K562 (cell line): ENCODE measurements around the gene TNIP1. TPM values are rescaled to one million over a fixed set of nuclear protein-coding genes. Genes with fewer than 3 reads are reported as not detected.

Source experiments
- ARID1B ChIP-seq: fragments of 450-650 bp; IDR thresholded peaks from 2 replicates; pipeline ENCODE4 v1.6.1; 2016; ENCODE audit warnings: antibody characterized with exemption, mild to moderate bottlenecking, inconsistent platforms
- BCOR ChIP-seq: fragments of 450-650 bp; IDR thresholded peaks from 2 replicates; pipeline ENCODE4 v1.6.1; 2016
- BRCA1 ChIP-seq, 2 experiments: fragments of 450-650 bp in 1 of 2; sonication (generic) in 1 of 2; formaldehyde crosslinking in 1 of 2; IDR thresholded peaks; 2 replicates each; pipeline versions ENCODE4 v1.5.0 to v1.6.1; 2017 to 2020; ENCODE audit warnings: mild to moderate bottlenecking in 1 of 2, missing genetic modification reagents in 1 of 2
- HDAC1 ChIP-seq, 2 experiments: fragments of 450-650 bp; IDR thresholded peaks; 2 replicates each; pipeline ENCODE4 v1.6.1; 2016 to 2017; ENCODE audit warnings: inconsistent platforms in 1 of 2, mild to moderate bottlenecking in 1 of 2, moderate library complexity in 1 of 2
- HNRNPL ChIP-seq: fragments of 200-400 bp; formaldehyde crosslinking; IDR thresholded peaks from 2 replicates; pipeline ENCODE4 v1.6.1; 2017; ENCODE audit warnings: low read depth, mild to moderate bottlenecking, low read length
- KDM1A ChIP-seq, 2 experiments: fragments of 450-650 bp; IDR thresholded peaks; 2 replicates each; pipeline ENCODE4 v1.6.1; 2016; ENCODE audit warnings: mild to moderate bottlenecking in 2 of 2
- KHSRP ChIP-seq: fragments of 450-650 bp; IDR thresholded peaks from 2 replicates; pipeline ENCODE4 v1.6.1; 2017
- MTA2 ChIP-seq: fragments of 450-650 bp; IDR thresholded peaks from 2 replicates; pipeline ENCODE4 v1.6.1; 2016; ENCODE audit warnings: low read depth
- NCOR1 ChIP-seq: fragments of 450-650 bp; IDR thresholded peaks from 2 replicates; pipeline ENCODE4 v1.6.1; 2016; ENCODE audit warnings: mild to moderate bottlenecking, moderate library complexity
- NUFIP1 ChIP-seq: fragments of 450-650 bp; IDR thresholded peaks from 2 replicates; pipeline ENCODE4 v1.6.1; 2018; ENCODE audit not compliant: partially characterized antibody
- PHF8 ChIP-seq: fragments of 200-600 bp; sonication (generic); IDR thresholded peaks from 2 replicates; pipeline ENCODE4 v1.6.1; 2012; ENCODE audit warnings: mixed run types, mild to moderate bottlenecking, inconsistent platforms, low read length, moderate library complexity, borderline replicate concordance
- TAF15 ChIP-seq: fragments of 200-400 bp; formaldehyde crosslinking; IDR thresholded peaks from 2 replicates; pipeline ENCODE4 v1.6.1; 2017; ENCODE audit warnings: mild to moderate bottlenecking, low read depth, low read length, moderate library complexity
- TCFL5 ChIP-seq: fragments of 250-450 bp; sonication (Bioruptor Pico); conservative IDR thresholded peaks from 2 replicates; pipeline ENCODE4 v1.6.1; 2021; ENCODE audit warnings: mild to moderate bottlenecking, moderate library complexity, matching md5 sums
- ZNF589 ChIP-seq: fragments of 200-800 bp; sonication (Bioruptor generic); IDR thresholded peaks from 2 replicates; pipeline ENCODE4 v1.6.1; 2016; ENCODE audit warnings: low read depth, missing genetic modification characterization, missing compliant biosample characterization
- ZNF717 ChIP-seq: fragments of 250-450 bp; sonication (Bioruptor Pico); IDR thresholded peaks from 2 replicates; pipeline ENCODE4 v1.5.0; 2021
- ZSCAN32 ChIP-seq: fragments of 450-650 bp; formaldehyde crosslinking; IDR thresholded peaks from 2 replicates; pipeline ENCODE4 v1.4.0; 2020; ENCODE audit warnings: mild to moderate bottlenecking, moderate library complexity
- polyA plus RNA-seq, 8 experiments: library from polyadenylated mRNA; depleted of rRNA in 4 of 8; stranded (reverse) in 5 of 8; unstranded in 3 of 8; fragments of >200 nt; fragmentation: Nextera tagmentation in 2 of 8; fragmentation: Illumina TruSeq in 1 of 8; extraction: Ambion mirVana in 2 of 8; extraction: Trizol in 1 of 8; gene quantifications; 2 replicates each; pipeline versions ENCODE4 v1.2.1 to v1.2.3, GENCODE V29; 2011 to 2014; ENCODE audit warnings: inconsistent platforms in 1 of 8, missing spikeins in 1 of 8
- total RNA-seq, 7 experiments: library from RNA; depleted of rRNA in 6 of 7; stranded (reverse); fragments of >200 nt in 6 of 7; fragmentation: Illumina TruSeq in 2 of 7; extraction: Trizol in 2 of 7; gene quantifications; 2 replicates each; pipeline versions ENCODE4 v1.2.1 to v1.2.3, GENCODE V29; 2011 to 2021; ENCODE audit warnings: low replicate concordance in 1 of 7
- TF ChIP-seq, protein P1 (sequence below): fragments of 250-450 bp; sonication (Bioruptor Pico); IDR thresholded peaks from 2 replicates; pipeline ENCODE4 v1.4.0; 2020
- TF ChIP-seq, protein P2 (sequence below): fragments of 250-450 bp; sonication (Bioruptor Pico); IDR thresholded peaks from 2 replicates; pipeline ENCODE4 v1.5.0; 2020; ENCODE audit warnings: mild to moderate bottlenecking
- TF ChIP-seq, protein P3 (sequence below): fragments of 200-800 bp; sonication (Bioruptor generic); IDR thresholded peaks from 2 replicates; pipeline ENCODE4 v1.6.1; 2017; ENCODE audit warnings: missing genetic modification characterization, missing compliant biosample characterization

The TNIP1 gene
- total and polyA plus RNA-seq, 9 of the 15 experiments (the other 6 are each of a cell fraction or from before 2014, with no cell fraction given) = 0.46 to 41.0 (median 24.6) TPM

DNA sequence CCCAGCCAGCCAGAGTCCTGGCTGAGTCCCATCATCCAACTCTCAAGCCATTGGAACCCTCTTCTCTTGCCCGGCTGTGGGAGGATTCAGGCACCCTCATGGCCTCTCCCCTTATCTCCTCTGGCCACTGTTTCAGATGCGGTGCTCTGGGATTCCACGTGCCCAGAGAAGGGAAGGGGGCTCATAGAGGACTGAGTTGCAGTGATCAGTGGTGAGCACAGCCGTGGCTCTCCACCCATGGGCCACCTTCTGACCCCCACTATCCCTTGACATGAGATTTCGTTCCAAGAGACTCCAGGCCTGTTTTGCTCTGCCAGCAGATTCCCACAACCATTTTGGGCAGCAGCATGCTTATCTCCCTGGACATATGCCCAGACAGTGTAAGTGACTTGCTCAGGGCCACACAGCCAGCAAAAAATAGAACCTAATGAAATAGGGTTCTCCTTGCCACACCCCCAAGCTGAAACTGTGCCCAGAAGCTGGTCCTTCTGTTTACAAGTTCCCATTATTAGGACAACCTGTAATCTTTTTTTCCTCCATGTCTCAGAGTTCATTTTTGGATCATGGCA lies 57.7 kb downstream of the TNIP1 start (continued):
- TF ChIP-seq, protein P1, sequence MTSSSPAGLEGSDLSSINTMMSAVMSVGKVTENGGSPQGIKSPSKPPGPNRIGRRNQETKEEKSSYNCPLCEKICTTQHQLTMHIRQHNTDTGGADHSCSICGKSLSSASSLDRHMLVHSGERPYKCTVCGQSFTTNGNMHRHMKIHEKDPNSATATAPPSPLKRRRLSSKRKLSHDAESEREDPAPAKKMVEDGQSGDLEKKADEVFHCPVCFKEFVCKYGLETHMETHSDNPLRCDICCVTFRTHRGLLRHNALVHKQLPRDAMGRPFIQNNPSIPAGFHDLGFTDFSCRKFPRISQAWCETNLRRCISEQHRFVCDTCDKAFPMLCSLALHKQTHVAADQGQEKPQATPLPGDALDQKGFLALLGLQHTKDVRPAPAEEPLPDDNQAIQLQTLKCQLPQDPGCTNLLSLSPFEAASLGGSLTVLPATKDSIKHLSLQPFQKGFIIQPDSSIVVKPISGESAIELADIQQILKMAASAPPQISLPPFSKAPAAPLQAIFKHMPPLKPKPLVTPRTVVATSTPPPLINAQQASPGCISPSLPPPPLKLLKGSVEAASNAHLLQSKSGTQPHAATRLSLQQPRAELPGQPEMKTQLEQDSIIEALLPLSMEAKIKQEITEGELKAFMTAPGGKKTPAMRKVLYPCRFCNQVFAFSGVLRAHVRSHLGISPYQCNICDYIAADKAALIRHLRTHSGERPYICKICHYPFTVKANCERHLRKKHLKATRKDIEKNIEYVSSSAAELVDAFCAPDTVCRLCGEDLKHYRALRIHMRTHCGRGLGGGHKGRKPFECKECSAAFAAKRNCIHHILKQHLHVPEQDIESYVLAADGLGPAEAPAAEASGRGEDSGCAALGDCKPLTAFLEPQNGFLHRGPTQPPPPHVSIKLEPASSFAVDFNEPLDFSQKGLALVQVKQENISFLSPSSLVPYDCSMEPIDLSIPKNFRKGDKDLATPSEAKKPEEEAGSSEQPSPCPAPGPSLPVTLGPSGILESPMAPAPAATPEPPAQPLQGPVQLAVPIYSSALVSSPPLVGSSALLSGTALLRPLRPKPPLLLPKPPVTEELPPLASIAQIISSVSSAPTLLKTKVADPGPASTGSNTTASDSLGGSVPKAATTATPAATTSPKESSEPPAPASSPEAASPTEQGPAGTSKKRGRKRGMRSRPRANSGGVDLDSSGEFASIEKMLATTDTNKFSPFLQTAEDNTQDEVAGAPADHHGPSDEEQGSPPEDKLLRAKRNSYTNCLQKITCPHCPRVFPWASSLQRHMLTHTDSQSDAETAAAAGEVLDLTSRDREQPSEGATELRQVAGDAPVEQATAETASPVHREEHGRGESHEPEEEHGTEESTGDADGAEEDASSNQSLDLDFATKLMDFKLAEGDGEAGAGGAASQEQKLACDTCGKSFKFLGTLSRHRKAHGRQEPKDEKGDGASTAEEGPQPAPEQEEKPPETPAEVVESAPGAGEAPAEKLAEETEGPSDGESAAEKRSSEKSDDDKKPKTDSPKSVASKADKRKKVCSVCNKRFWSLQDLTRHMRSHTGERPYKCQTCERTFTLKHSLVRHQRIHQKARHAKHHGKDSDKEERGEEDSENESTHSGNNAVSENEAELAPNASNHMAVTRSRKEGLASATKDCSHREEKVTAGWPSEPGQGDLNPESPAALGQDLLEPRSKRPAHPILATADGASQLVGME = no peak
- TF ChIP-seq, protein P2, sequence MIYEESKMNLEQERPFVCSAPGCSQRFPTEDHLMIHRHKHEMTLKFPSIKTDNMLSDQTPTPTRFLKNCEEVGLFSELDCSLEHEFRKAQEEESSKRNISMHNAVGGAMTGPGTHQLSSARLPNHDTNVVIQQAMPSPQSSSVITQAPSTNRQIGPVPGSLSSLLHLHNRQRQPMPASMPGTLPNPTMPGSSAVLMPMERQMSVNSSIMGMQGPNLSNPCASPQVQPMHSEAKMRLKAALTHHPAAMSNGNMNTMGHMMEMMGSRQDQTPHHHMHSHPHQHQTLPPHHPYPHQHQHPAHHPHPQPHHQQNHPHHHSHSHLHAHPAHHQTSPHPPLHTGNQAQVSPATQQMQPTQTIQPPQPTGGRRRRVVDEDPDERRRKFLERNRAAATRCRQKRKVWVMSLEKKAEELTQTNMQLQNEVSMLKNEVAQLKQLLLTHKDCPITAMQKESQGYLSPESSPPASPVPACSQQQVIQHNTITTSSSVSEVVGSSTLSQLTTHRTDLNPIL (CRISPR knock-in tag) = no peak
- TF ChIP-seq TCFL5 (CRISPR knock-in tag) (no peak), PHF8 (no peak; the same call in 1 of the 2 replicates), KDM1A (IDR thresholded peaks at IDR 0.05) (peak; percentile 56 to 59; a peak in 2 of 4 replicates), ARID1B (peak; percentile 86), TAF15 (no peak), MTA2 (0 out of 2 replicates have a peak, but pooled peaks have one; percentile 6), BRCA1 (IDR thresholded peaks at IDR 0.05) (no peak), BRCA1 (CRISPR knock-in tag; IDR thresholded peaks at IDR 0.05) (no peak), ZSCAN32 (CRISPR knock-in tag) (no peak), KHSRP (no peak), HDAC1 (IDR thresholded peaks at IDR 0.05) (peak in 1 of 2 experiments; percentile 46; a peak in 2 of 4 replicates), ZNF589 (CRISPR knock-in tag) (peak; percentile 88), NUFIP1 (no peak), HNRNPL (0 out of 2 replicates have a peak, but pooled peaks have one; percentile 54), BCOR (peak; percentile 38; the same call in 1 of the 2 replicates), ZNF717 (CRISPR knock-in tag) (no peak), NCOR1 (peak; percentile 74)
- TF ChIP-seq, protein P3, sequence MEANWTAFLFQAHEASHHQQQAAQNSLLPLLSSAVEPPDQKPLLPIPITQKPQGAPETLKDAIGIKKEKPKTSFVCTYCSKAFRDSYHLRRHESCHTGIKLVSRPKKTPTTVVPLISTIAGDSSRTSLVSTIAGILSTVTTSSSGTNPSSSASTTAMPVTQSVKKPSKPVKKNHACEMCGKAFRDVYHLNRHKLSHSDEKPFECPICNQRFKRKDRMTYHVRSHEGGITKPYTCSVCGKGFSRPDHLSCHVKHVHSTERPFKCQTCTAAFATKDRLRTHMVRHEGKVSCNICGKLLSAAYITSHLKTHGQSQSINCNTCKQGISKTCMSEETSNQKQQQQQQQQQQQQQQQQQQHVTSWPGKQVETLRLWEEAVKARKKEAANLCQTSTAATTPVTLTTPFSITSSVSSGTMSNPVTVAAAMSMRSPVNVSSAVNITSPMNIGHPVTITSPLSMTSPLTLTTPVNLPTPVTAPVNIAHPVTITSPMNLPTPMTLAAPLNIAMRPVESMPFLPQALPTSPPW = 0 out of 2 replicates have a peak, but pooled peaks have one; percentile 19
